NB4 (cell line): ENCODE results near the gene GRK6.
"Not testable (repeated sequence)": the region's sequence is repeated elsewhere in the genome, so short reads cannot be mapped to it uniquely, and the experiment has no call there.

Experiments
- DNase-seq: peaks from one replicate; pipeline ENCODE4 v3.0.0; 2010; ENCODE audit warnings: low read depth
- H3K4me3 ChIP-seq: one replicate; pipeline ENCODE4 v1.5.1; 2011; ENCODE audit warnings: mild to moderate bottlenecking, low read depth, low read length, moderate library complexity
- CTCF ChIP-seq: IDR thresholded peaks from one replicate; pipeline ENCODE4 v1.5.1; 2012; ENCODE audit warnings: low read depth, low read length
- MAX ChIP-seq: IDR thresholded peaks from 2 replicates; pipeline ENCODE4 v1.6.1; 2011; ENCODE audit warnings: low read depth, low read length
- MYC ChIP-seq: IDR thresholded peaks from 2 replicates; pipeline ENCODE4 v1.6.1; 2011; ENCODE audit warnings: low read depth, low read length
- POLR2A ChIP-seq: IDR thresholded peaks from 2 replicates; pipeline ENCODE4 v1.6.1; 2011; ENCODE audit warnings: mild to moderate bottlenecking; ENCODE audit not compliant: insufficient read length; ENCODE audit errors: extremely low read depth

Gene GRK6

GRCh38 chr5:177483042-177483441 is 56.6 kb downstream of the GRK6 start:
- H3K4me3 ChIP-seq = no peak overlapping the region
- no peak for DNase-seq
- TF ChIP-seq MAX (no peak), POLR2A (no peak), MYC (no peak), CTCF (no peak)

- DNase-seq = no peak
- no peak overlapping the region for H3K4me3 ChIP-seq
- no peak for TF ChIP-seq CTCF
- TF ChIP-seq POLR2A = no peak
- TF ChIP-seq MAX = no peak
- TF ChIP-seq MYC = no peak
These were observed 57.8 kb downstream of the GRK6 start for GRCh38 chr5:177483994-177484901.

GRCh38 chr5:177484902-177485549 is 58.5 kb downstream of the GRK6 start:
- no peak for TF ChIP-seq MAX
- no peak for TF ChIP-seq MYC

GRCh38 chr5:177485753-177486152 is 59.3 kb downstream of the GRK6 start:
- H3K4me3 ChIP-seq, DNase-seq: not testable (repeated sequence)

More at GRCh38 chr5:177484902-177485549, 58.5 kb downstream of the GRK6 start:
- H3K4me3 ChIP-seq = no peak overlapping the region
- no peak for DNase-seq

GRCh38 chr5:177486256-177486655 is 59.8 kb downstream of the GRK6 start:
- no peak overlapping the region for H3K4me3 ChIP-seq
- TF ChIP-seq MAX (no peak), MYC (no peak), CTCF (no peak), POLR2A (no peak)
- DNase-seq = no peak

GRCh38 chr5:177487144-177487543 is 60.7 kb downstream of the GRK6 start:
- H3K4me3 ChIP-seq = no peak overlapping the region
- no peak for DNase-seq
- TF ChIP-seq MAX (no peak), POLR2A (no peak)

- TF ChIP-seq MYC = no peak
- no peak for TF ChIP-seq MAX
- TF ChIP-seq CTCF = peak; percentile 10
- no peak for TF ChIP-seq POLR2A
- H3K4me3 ChIP-seq = no peak overlapping the region
- DNase-seq = peak; percentile 62
These were observed 61.5 kb downstream of the GRK6 start for GRCh38 chr5:177487975-177488374.
